Right kidney (tissue), 1 donor: Measurements from ENCODE around the gene SPRY4.
"Not testable (repeated sequence)": the region's sequence is repeated elsewhere in the genome, so short reads cannot be mapped to it uniquely, and the experiment has no call there.

Source experiments
- DNase-seq: peaks from one replicate; pipeline ENCODE4 v3.0.0-alpha.2; 2016

The SPRY4 gene

GRCh38 chr5:142316681-142317080 lies 8.1 kb downstream of the SPRY4 start:
- DNase-seq, result no peak

GRCh38 chr5:142316051-142316450 lies 8.8 kb downstream of the SPRY4 start:
- no peak for DNase-seq

- no peak for DNase-seq
These were observed 9.5 kb downstream of the SPRY4 start for GRCh38 chr5:142315096-142315900.

- no peak for DNase-seq
These were observed 10.2 kb downstream of the SPRY4 start for GRCh38 chr5:142314606-142315005.

GRCh38 chr5:142314109-142314508 lies 10.7 kb downstream of the SPRY4 start:
- no peak for DNase-seq

GRCh38 chr5:142313682-142314081 lies 11.1 kb downstream of the SPRY4 start:
- no peak for DNase-seq

GRCh38 chr5:142313275-142313674 lies 11.5 kb downstream of the SPRY4 start:
- no peak for DNase-seq

- DNase-seq, result no peak
These were observed 12.4 kb downstream of the SPRY4 start for GRCh38 chr5:142312399-142312798.

GRCh38 chr5:142311725-142312124 lies 13.1 kb downstream of the SPRY4 start:
- no peak for DNase-seq

- DNase-seq, result no peak
These were observed 14.0 kb downstream of the SPRY4 start for GRCh38 chr5:142310803-142311202.

- DNase-seq, result no peak
These were observed 15.0 kb downstream of the SPRY4 start for GRCh38 chr5:142309747-142310318.

GRCh38 chr5:142308358-142308757 lies 16.5 kb downstream of the SPRY4 start:
- DNase-seq, result no peak

GRCh38 chr5:142307146-142307890 lies 17.5 kb downstream of the SPRY4 start:
- DNase-seq, result no peak

GRCh38 chr5:142306077-142306502 lies 18.7 kb downstream of the SPRY4 start:
- DNase-seq, result no peak

GRCh38 chr5:142305211-142305610 lies 19.6 kb downstream of the SPRY4 start:
- no peak for DNase-seq

GRCh38 chr5:142304013-142304701 lies 20.7 kb downstream of the SPRY4 start:
- no peak for DNase-seq

- DNase-seq, result no peak
These were observed 21.3 kb downstream of the SPRY4 start for GRCh38 chr5:142303565-142303964.

GRCh38 chr5:142301540-142301939 lies 23.3 kb downstream of the SPRY4 start:
- DNase-seq, result no peak

GRCh38 chr5:142300677-142301076 lies 24.1 kb downstream of the SPRY4 start:
- no peak for DNase-seq

GRCh38 chr5:142298789-142299188 lies 26.0 kb downstream of the SPRY4 start:
- DNase-seq, result no peak

GRCh38 chr5:142297786-142298185 lies 27.0 kb downstream of the SPRY4 start:
- DNase-seq, result not testable (repeated sequence)

- DNase-seq, result no peak
These were observed 27.9 kb downstream of the SPRY4 start for GRCh38 chr5:142296914-142297417.
